GM21576 (cell line): Measurements from ENCODE around the gene PDLIM1.

ENCODE experiments used
- ATAC-seq: cut with Tn5 transposase; IDR thresholded peaks from one replicate; pipeline ENCODE4 v1.9.1; 2021; ENCODE audit warnings: mild to moderate bottlenecking, moderate library complexity; ENCODE audit not compliant: unreplicated experiment

Gene PDLIM1

GRCh38 chr10:95290461-95291364 lies at the start of gene PDLIM1:
TSS of gene PDLIM1 (minus strand) at chr10:95291003. CDS start at chr10:95290915, 88 bp downstream.
- peak; percentile 30 for ATAC-seq

- ATAC-seq: no peak
These were observed 49.1 kb upstream of the PDLIM1 start for GRCh38 chr10:95339863-95340262.

- ATAC-seq: no peak
These were observed 46.8 kb upstream of the PDLIM1 start for GRCh38 chr10:95337423-95338160.

GRCh38 chr10:95336702-95337101 lies 45.9 kb upstream of the PDLIM1 start:
- ATAC-seq: no peak

- ATAC-seq: no peak
These were observed 45.3 kb upstream of the PDLIM1 start for GRCh38 chr10:95335933-95336699.

- no peak for ATAC-seq
These were observed 44.0 kb upstream of the PDLIM1 start for GRCh38 chr10:95334805-95335144.

- no peak for ATAC-seq
These were observed 43.4 kb upstream of the PDLIM1 start for GRCh38 chr10:95333997-95334804.

- ATAC-seq: no peak
These were observed 42.0 kb upstream of the PDLIM1 start for GRCh38 chr10:95332666-95333249.

- no peak for ATAC-seq
These were observed 40.9 kb upstream of the PDLIM1 start for GRCh38 chr10:95331596-95332130.

- ATAC-seq: no peak
These were observed 40.2 kb upstream of the PDLIM1 start for GRCh38 chr10:95330966-95331453.

GRCh38 chr10:95329296-95329695 lies 38.5 kb upstream of the PDLIM1 start:
- ATAC-seq: no peak

GRCh38 chr10:95328013-95328412 lies 37.2 kb upstream of the PDLIM1 start:
- ATAC-seq: no peak

GRCh38 chr10:95327367-95327766 lies 36.6 kb upstream of the PDLIM1 start:
- no peak for ATAC-seq

GRCh38 chr10:95326396-95326795 lies 35.6 kb upstream of the PDLIM1 start:
- ATAC-seq: no peak

- no peak for ATAC-seq
These were observed 35.1 kb upstream of the PDLIM1 start for GRCh38 chr10:95325863-95326262.

GRCh38 chr10:95324436-95325268 lies 33.8 kb upstream of the PDLIM1 start:
- ATAC-seq: no peak

GRCh38 chr10:95321554-95322301 lies 30.9 kb upstream of the PDLIM1 start:
- ATAC-seq: no peak

GRCh38 chr10:95319239-95319638 lies 28.4 kb upstream of the PDLIM1 start:
- no peak for ATAC-seq
